DOHH2 (cell line): Measurements from ENCODE around the gene FOXN1.

ENCODE experiments used
- H3F3A ChIP-seq: fragments of 200-600 bp; sonication (generic), shearing (Covaris generic); 2 replicates; pipeline ENCODE4 v1.6.0; 2016; ENCODE audit warnings: antibody characterized with exemption, mild to moderate bottlenecking; ENCODE audit not compliant: control insufficient read depth, insufficient read depth
- H3K27ac ChIP-seq: fragments of 200-600 bp; sonication (generic); 2 replicates; pipeline ENCODE4 v1.5.1; 2014; ENCODE audit warnings: low read depth, mild to moderate bottlenecking, low read length, moderate library complexity
- H3K27me3 ChIP-seq: fragments of 200-600 bp; sonication (generic); 2 replicates; pipeline ENCODE4 v1.6.1; 2014; ENCODE audit warnings: mild to moderate bottlenecking, low read length, mixed read lengths; ENCODE audit not compliant: control insufficient read depth
- H3K36me3 ChIP-seq: fragments of 200-600 bp; sonication (generic); 2 replicates; pipeline ENCODE4 v1.6.1; 2014; ENCODE audit warnings: mild to moderate bottlenecking, low read length, moderate library complexity, mixed read lengths; ENCODE audit not compliant: control insufficient read depth
- H3K4me1 ChIP-seq: fragments of 200-600 bp; sonication (generic); 2 replicates; pipeline ENCODE4 v1.6.1; 2014; ENCODE audit warnings: mild to moderate bottlenecking, low read length, mixed read lengths; ENCODE audit not compliant: control insufficient read depth
- H3K4me2 ChIP-seq: fragments of 200-600 bp; sonication (generic); 2 replicates; pipeline ENCODE4 v1.6.0; 2014; ENCODE audit warnings: mild to moderate bottlenecking, low read length, moderate library complexity
- H3K4me3 ChIP-seq: fragments of 200-600 bp; sonication (generic); 2 replicates; pipeline ENCODE4 v1.5.1; 2014; ENCODE audit warnings: mild to moderate bottlenecking, low read length, mixed read lengths
- H3K79me2 ChIP-seq: fragments of 200-600 bp; sonication (generic); 2 replicates; pipeline ENCODE4 v1.6.1; 2014; ENCODE audit warnings: mild to moderate bottlenecking, low read length, mixed read lengths; ENCODE audit not compliant: control insufficient read depth
- H3K9me2 ChIP-seq: fragments of 200-600 bp; sonication (generic); replicated peaks from 2 replicates; pipeline ENCODE4 v1.6.1; 2014; ENCODE audit warnings: mild to moderate bottlenecking, low read length, mixed read lengths; ENCODE audit not compliant: control insufficient read depth
- H3K9me3 ChIP-seq: fragments of 200-600 bp; sonication (generic); 2 replicates; pipeline ENCODE4 v1.6.1; 2014; ENCODE audit warnings: antibody characterized with exemption, low read length, mixed read lengths; ENCODE audit not compliant: control insufficient read depth, insufficient read depth
- H4K20me1 ChIP-seq: fragments of 200-600 bp; sonication (generic); 2 replicates; pipeline ENCODE4 v1.6.0; 2014; ENCODE audit warnings: low read depth, mild to moderate bottlenecking, antibody characterized with exemption, low read length, moderate library complexity; ENCODE audit not compliant: control insufficient read depth, insufficient read depth
- CTCF ChIP-seq: fragments of 200-600 bp; sonication (generic); IDR thresholded peaks from one replicate; pipeline ENCODE4 v1.5.1; 2014; ENCODE audit warnings: antibody characterized with exemption, mild to moderate bottlenecking, low read depth, low read length; ENCODE audit not compliant: poor library complexity, severe bottlenecking
- EZH2phosphoT487 ChIP-seq: fragments of 200-600 bp; sonication (generic); IDR thresholded peaks from 2 replicates; pipeline ENCODE4 v1.6.1; 2017; ENCODE audit warnings: borderline replicate concordance, mild to moderate bottlenecking, antibody characterized with exemption, low read length, moderate library complexity, mixed read lengths

FOXN1 gene

GRCh38 chr17:28480278-28480677 is 25.9 kb upstream of the FOXN1 start:
- Histone ChIP-seq H3K79me2 (no peaks in the 10 kb centered on the region), H3K9me2 (no peaks in the 10 kb centered on the region), H3K27me3 (peaks cover 26% of the 10 kb centered on the region), H3F3A (no peaks in the 10 kb centered on the region), H3K4me2 (no peak overlapping the region), H3K4me3 (no peak overlapping the region), H4K20me1 (no peaks in the 10 kb centered on the region), H3K9me3 (no peaks in the 10 kb centered on the region), H3K4me1 (no peaks in the 10 kb centered on the region), H3K36me3 (no peaks in the 10 kb centered on the region), H3K27ac (no peak overlapping the region)
- TF ChIP-seq EZH2phosphoT487 (no peak), CTCF (no peak)

GRCh38 chr17:28480799-28481571 is 25.2 kb upstream of the FOXN1 start:
- H3K9me3 ChIP-seq, result no peaks in the 10 kb centered on the region
- no peak overlapping the region for H3K4me2 ChIP-seq
- H3K27me3 ChIP-seq, result peaks cover 21% of the 10 kb centered on the region
- H3K4me1 ChIP-seq, result no peaks in the 10 kb centered on the region
- H4K20me1 ChIP-seq, result no peaks in the 10 kb centered on the region
- TF ChIP-seq EZH2phosphoT487, result no peak
- TF ChIP-seq CTCF, result no peak
- no peaks in the 10 kb centered on the region for H3K79me2 ChIP-seq
- H3K36me3 ChIP-seq, result no peaks in the 10 kb centered on the region
- H3K9me2 ChIP-seq, result no peaks in the 10 kb centered on the region
- H3K4me3 ChIP-seq, result no peak overlapping the region
- H3K27ac ChIP-seq, result no peak overlapping the region
- no peaks in the 10 kb centered on the region for H3F3A ChIP-seq

- H3F3A ChIP-seq, result no peaks in the 10 kb centered on the region
- no peak overlapping the region for H3K4me3 ChIP-seq
- no peaks in the 10 kb centered on the region for H3K4me1 ChIP-seq
- TF ChIP-seq EZH2phosphoT487 (no peak), CTCF (no peak)
- H4K20me1 ChIP-seq, result no peaks in the 10 kb centered on the region
- peaks cover 18% of the 10 kb centered on the region for H3K27me3 ChIP-seq
- H3K4me2 ChIP-seq, result no peak overlapping the region
- no peaks in the 10 kb centered on the region for H3K9me3 ChIP-seq
- no peaks in the 10 kb centered on the region for H3K36me3 ChIP-seq
- H3K27ac ChIP-seq, result no peak overlapping the region
- H3K9me2 ChIP-seq, result no peaks in the 10 kb centered on the region
- no peaks in the 10 kb centered on the region for H3K79me2 ChIP-seq
Observed at GRCh38 chr17:28482551-28483199, 23.5 kb upstream of the FOXN1 start.
